Body of pancreas (tissue), 4 donors: ENCODE results near the gene SORCS2. TPM values are rescaled to one million over a fixed set of nuclear protein-coding genes. Genes with fewer than 3 reads are reported as not detected.

Experiments used
- ATAC-seq: fragments of 150-250 bp; one replicate; pipeline ENCODE4 v1.9.1; 2016
- DNase-seq, 4 donors: peaks; one replicate each; pipeline ENCODE4 v3.0.0-alpha.2; 2019
- H3K27ac ChIP-seq, 4 donors: fragments of 200-600 bp; sonication (generic); 1 replicate in 3 of 4; 2 replicates in 1 of 4; pipeline versions ENCODE4 v1.5.1 to v1.6.1; 2016 to 2019; ENCODE audit warnings: mild to moderate bottlenecking in 1 of 4, mixed read lengths in 1 of 4, moderate library complexity in 1 of 4
- H3K27me3 ChIP-seq, 2 donors: fragments of 200-600 bp; sonication (generic); one replicate each; pipeline ENCODE4 v1.6.0; 2016; ENCODE audit warnings: mild to moderate bottlenecking in 1 of 2
- H3K36me3 ChIP-seq, 2 donors: fragments of 200-600 bp; sonication (generic); replicated peaks in 1 of 2; 2 replicates each; pipeline ENCODE4 v1.5.1; 2016; ENCODE audit warnings: low read depth in 2 of 2; ENCODE audit not compliant: insufficient read depth in 1 of 2
- H3K4me1 ChIP-seq: fragments of 200-600 bp; sonication (generic); one replicate; pipeline ENCODE4 v1.6.0; 2016
- H3K4me3 ChIP-seq, 2 donors: fragments of 200-600 bp; sonication (generic); 1 replicate in 1 of 2; 2 replicates in 1 of 2; pipeline ENCODE4 v1.5.1; 2016 to 2019
- H3K9me3 ChIP-seq, 3 donors: fragments of 200-600 bp; sonication (generic); 1 replicate in 2 of 3; 2 replicates in 1 of 3; pipeline ENCODE4 v1.5.1; 2016
- CTCF ChIP-seq, 7 experiments: fragments of 450-650 bp in 4 of 7; fragments of 200-600 bp in 3 of 7; sonication (generic) in 3 of 7; IDR thresholded peaks; one replicate each; pipeline ENCODE4 v1.5.1; 2016 to 2019; ENCODE audit warnings: antibody characterized with exemption in 7 of 7
- POLR2A ChIP-seq, 3 donors: fragments of 450-650 bp; IDR thresholded peaks; one replicate each; pipeline ENCODE4 v1.6.1; 2016; ENCODE audit warnings: antibody characterized with exemption in 3 of 3, mild to moderate bottlenecking in 2 of 3
- WGBS, 2 donors: methylation state at CpG; one replicate each; pipeline ENCODE4 v1.1.5; 2017; 5-methylcytosine and 5-hydroxymethylcytosine counted together
- intact Hi-C: fragments of 100-400 bp; cut with DNase I; formaldehyde crosslinking; loops from one replicate; pipeline ENCODE4 v1.15.1; 2023
- total RNA-seq, 2 donors: library from RNA; depleted of rRNA; stranded (reverse); fragments of >200 nt; gene quantifications; one replicate each; pipeline ENCODE4 v1.1.0, GENCODE V29; 2016

SORCS2 gene
- total RNA-seq, 2 donors from 2014 or later: 0.26 to 0.33 TPM

GRCh38 chr4:7270121-7270520 lies 77.8 kb downstream of the SORCS2 start:
- no peak overlapping the region for H3K4me3 ChIP-seq
- DNase-seq (no peak), ATAC-seq (no peak)
- TF ChIP-seq CTCF (IDR thresholded peaks at IDR 0.05) (no peak), POLR2A (IDR thresholded peaks at IDR 0.05) (no peak)
- no peaks in the 10 kb centered on the region for H3K9me3 ChIP-seq
- no peaks in the 10 kb centered on the region for H3K36me3 ChIP-seq
- no peaks in the 10 kb centered on the region for H3K4me1 ChIP-seq
- H3K27ac ChIP-seq: no peak overlapping the region
- WGBS, 2 donors: 80 to 94% methylated on average over 9 to 17 of the region's 17 CpGs
- intact Hi-C loops: no loop called here
- no peaks in the 10 kb centered on the region for H3K27me3 ChIP-seq

GRCh38 chr4:7272404-7272803 lies 80.1 kb downstream of the SORCS2 start:
- intact Hi-C loops: no loop called here
- TF ChIP-seq POLR2A (IDR thresholded peaks at IDR 0.05): no peak
- no peak for TF ChIP-seq CTCF (IDR thresholded peaks at IDR 0.05)
- no peak overlapping the region for H3K4me3 ChIP-seq
- H3K9me3 ChIP-seq: no peaks in the 10 kb centered on the region
- ATAC-seq (no peak), DNase-seq (no peak)
- H3K27me3 ChIP-seq: no peaks in the 10 kb centered on the region
- WGBS, 2 donors: 78 to 79% methylated on average over 10 of the region's 10 CpGs
- H3K4me1 ChIP-seq: no peaks in the 10 kb centered on the region
- H3K36me3 ChIP-seq: no peaks in the 10 kb centered on the region
- no peak overlapping the region for H3K27ac ChIP-seq

- TF ChIP-seq POLR2A (IDR thresholded peaks at IDR 0.05) (no peak), CTCF (IDR thresholded peaks at IDR 0.05) (no peak)
- DNase-seq (no peak), ATAC-seq (no peak)
- no peaks in the 10 kb centered on the region for H3K27me3 ChIP-seq
- H3K9me3 ChIP-seq: no peaks in the 10 kb centered on the region
- no peak overlapping the region for H3K4me3 ChIP-seq
- H3K36me3 ChIP-seq: no peaks in the 10 kb centered on the region
- WGBS, 2 donors: 65 to 73% methylated on average over 8 of the region's 8 CpGs
- H3K4me1 ChIP-seq: no peaks in the 10 kb centered on the region
- intact Hi-C loops: no loop called here
- H3K27ac ChIP-seq: no peak overlapping the region
Measured at GRCh38 chr4:7273738-7274297, 81.5 kb downstream of the SORCS2 start.

- ATAC-seq: no peak
- no peak for DNase-seq
Measured at GRCh38 chr4:7275067-7275466, 82.7 kb downstream of the SORCS2 start.

More at GRCh38 chr4:7275067-7275466, 82.7 kb downstream of the SORCS2 start:
- WGBS, 2 donors: 74 to 75% methylated on average over 5 of the region's 5 CpGs
- no peak for TF ChIP-seq CTCF (IDR thresholded peaks at IDR 0.05)
- intact Hi-C loops: no loop called here
- Histone ChIP-seq H3K4me1 (no peaks in the 10 kb centered on the region), H3K27ac (no peak overlapping the region), H3K9me3 (no peaks in the 10 kb centered on the region), H3K36me3 (no peaks in the 10 kb centered on the region), H3K27me3 (no peaks in the 10 kb centered on the region), H3K4me3 (no peak overlapping the region)
